NCI-H526 treated with DMSO at 0.1 percent for 48 hours (cell line): ENCODE data around the gene NUTM2F.
"Not testable (repeated sequence)": the region's sequence is repeated elsewhere in the genome, so short reads cannot be mapped to it uniquely, and the experiment has no call there.

ENCODE experiments used
- DNase-seq: peaks from one replicate; lab custom pipeline; 2025; lab: John Stamatoyannopoulos, UW

The NUTM2F gene

DNA sequence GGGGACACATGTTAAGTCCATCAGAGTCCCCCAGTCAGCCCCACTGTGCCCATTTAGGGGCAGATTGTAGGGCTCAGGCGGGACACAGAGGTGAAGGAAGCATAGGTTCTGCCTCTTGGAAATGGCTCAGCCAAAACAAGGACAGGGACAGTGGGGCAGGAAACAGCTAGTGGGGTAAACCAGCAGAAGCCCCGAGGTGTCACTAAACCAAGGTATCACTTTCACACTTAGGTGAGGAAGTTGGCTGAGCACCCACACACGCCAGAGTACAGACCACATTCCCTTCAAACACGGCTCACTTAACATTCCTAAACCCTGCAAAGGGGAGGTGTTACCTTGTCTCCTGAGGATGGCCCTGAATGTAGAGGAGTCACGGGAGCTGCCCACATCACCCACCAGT is 12.2 kb downstream of the NUTM2F start:
- not testable (repeated sequence) for DNase-seq

- DNase-seq, result not testable (repeated sequence)
Observed at GRCh38 chr9:94315034-94315984, 13.1 kb downstream of the NUTM2F start.

DNA sequence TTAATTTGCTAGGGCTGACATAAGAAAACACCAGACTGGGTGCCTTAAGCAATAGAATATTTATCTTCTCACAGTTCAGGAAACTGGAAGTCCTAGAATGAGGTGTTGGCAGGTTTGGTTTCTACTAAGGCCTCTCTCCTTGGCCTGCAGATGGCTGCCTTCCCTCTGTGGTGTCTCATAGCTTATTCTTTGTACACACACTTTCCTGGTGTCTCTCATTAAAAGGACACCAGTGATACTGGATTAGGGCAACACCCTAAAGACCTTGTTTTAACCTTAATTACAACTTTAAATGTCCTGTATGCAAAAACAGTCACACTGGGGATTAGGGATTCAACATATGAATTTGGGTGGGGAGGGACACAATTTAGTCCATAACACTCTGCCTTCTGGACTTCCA is 25.1 kb downstream of the NUTM2F start:
- DNase-seq, result no peak

DNA sequence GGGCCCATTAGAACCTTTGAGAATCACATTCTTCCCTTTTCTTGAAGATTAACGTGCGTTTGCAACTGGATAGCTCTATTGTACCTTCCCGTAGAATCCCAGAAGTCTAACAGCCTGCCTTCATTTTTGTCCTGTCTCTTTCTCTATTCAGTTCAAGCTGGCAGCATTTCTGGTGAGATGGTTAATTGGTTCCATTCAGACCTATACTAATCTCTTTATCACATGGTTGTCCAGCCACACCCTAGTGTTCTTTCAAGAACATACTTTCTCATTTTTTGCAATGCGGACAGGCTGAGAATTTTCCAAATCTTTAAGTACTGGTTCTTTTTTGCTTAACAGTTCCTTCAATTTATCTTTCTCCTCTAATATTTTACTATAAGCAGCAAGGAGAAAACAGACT is 26.0 kb downstream of the NUTM2F start:
- DNase-seq, result no peak

GRCh38 chr9:94301583-94301982 is 26.9 kb downstream of the NUTM2F start:
- no peak for DNase-seq

DNA sequence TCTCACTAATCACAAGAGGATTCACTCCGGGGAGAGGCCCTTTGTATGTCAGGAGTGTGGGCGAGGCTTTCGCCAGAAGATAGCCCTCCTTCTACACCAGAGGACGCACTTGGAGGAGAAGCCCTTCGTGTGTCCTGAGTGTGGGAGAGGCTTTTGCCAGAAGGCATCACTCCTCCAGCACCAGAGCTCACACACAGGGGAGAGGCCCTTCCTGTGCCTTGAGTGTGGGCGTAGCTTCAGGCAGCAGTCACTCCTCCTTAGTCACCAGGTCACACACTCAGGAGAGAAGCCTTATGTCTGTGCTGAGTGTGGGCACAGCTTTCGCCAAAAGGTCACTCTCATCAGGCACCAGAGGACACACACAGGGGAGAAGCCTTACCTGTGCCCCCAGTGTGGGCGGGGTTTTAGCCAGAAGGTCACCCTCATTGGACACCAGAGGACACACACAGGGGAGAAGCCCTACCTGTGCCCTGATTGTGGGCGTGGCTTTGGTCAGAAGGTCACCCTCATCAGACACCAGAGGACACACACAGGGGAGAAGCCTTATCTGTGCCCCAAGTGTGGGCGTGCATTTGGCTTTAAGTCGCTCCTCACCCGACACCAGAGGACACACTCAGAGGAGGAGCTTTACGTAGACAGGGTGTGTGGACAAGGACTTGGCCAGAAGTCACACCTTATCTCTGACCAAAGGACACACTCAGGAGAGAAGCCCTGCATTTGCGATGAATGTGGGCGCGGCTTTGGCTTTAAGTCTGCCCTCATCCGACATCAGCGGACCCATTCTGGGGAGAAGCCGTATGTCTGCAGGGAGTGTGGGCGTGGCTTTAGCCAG is 27.8 kb downstream of the NUTM2F start:
- no peak for DNase-seq

GRCh38 chr9:94298949-94299599 is 29.4 kb downstream of the NUTM2F start:
- DNase-seq, result no peak

GRCh38 chr9:94289691-94290090 is 38.8 kb downstream of the NUTM2F start:
- DNase-seq, result no peak

DNA sequence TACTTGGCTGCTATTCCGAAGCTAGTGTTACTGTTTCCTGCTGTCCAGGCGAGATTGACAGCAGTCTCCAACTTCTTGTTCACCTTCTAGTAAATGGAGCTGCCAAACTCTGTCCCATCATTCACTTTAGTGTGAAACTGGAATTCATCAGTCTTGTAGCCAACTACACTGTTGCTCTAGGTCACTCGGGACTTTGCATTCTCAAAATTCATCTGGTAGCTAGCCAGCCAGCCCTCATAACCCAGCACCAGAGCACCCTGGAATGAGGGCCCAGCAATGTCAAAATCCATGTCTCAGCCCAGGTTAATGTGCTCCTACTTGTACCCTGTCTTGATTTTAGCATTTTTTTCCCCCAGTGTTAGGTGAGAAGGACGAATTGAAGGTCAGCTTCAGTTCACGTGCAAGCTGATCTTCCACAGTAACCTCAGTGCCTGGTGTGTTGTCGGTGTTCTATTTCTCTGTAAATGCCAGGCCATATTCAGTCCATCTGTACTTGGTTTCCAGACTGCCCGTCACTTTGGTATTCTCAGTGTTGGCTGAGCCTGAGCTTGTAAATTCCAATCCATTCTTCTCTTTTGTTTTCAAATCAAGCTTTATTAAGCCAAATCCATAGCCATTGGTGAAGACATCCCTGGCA is 40.4 kb downstream of the NUTM2F start:
- DNase-seq, result no peak

- no peak for DNase-seq
Observed at GRCh38 chr9:94286116-94286515, 42.3 kb downstream of the NUTM2F start.

DNA sequence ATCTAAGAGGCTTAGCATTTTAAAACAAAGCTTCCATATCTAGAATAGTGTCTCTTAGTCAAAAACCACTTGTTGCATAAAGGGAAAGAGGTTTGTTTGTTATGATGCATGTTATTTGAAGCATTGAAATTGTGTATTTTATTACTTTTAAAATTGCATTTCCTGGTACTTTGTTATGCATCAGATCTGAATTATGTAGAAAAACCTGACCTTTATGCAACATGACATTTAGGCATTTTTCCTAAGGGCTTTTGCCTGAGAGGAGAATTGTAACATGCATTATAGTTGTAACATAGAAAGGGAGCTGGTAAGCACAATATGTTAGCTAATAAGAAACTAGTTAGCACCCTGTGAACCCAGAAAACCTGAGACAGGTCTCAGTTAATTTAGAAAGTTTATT is 47.3 kb downstream of the NUTM2F start:
- no peak for DNase-seq

DNA sequence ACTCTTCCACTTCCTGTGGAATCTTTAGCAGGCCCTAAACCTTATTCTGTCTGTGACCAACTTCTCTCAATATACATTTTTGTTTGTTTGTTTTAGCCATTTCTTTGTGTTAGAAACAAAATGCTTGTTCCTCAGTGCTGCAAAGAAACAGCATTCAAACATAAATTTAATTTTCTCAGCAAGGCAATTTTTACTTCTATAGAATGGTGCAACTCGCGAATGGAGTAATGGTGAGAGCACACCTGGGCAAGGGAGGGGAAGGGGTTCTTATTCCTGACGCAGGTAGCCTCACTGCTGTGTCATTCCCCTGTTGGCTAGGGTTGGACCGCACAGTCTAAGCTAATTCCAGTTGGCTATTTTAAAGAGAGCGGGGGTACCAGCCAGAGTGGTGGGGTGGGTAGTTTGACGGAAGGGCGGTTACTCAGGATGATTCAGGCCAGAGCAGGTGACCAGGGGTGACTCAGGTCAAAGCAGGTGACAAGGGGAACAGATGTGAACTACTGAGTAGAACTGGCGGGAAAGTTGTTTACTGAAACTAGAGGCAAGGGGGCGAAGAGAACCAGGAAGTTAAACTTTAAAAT is 47.9 kb downstream of the NUTM2F start:
- no peak for DNase-seq

- no peak for DNase-seq
Observed at GRCh38 chr9:94277885-94278536, 50.4 kb downstream of the NUTM2F start.

DNA sequence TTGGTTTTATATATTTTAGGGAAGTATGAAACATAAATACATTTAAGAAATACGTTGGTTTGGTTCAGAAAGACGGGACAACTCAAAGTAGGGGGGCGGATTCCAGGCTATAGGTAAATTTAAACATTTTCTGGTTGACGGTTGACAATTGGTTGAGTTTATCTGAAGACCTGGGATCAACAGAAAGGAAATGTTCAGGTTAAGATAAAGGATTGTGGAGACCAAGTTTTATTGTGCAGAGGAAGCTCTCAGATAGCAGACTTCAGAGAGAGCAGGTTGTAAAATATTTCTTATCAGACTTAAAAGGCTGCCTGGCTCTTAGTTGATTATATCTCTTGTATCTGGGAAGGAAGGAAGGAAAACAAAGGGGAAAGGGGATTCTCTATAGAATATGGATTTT is 51.4 kb downstream of the NUTM2F start:
- DNase-seq, result not testable (repeated sequence)

- no peak for DNase-seq
Observed at GRCh38 chr9:94270009-94270408, 58.4 kb downstream of the NUTM2F start.

- no peak for DNase-seq
Observed at GRCh38 chr9:94269264-94269663, 59.2 kb downstream of the NUTM2F start.
